ENCODE measurements around the gene FSIP2. TPM values are rescaled to one million over a fixed set of nuclear protein-coding genes. Genes with fewer than 3 reads are reported as not detected.

The FSIP2 gene
- total RNA-seq, 1 experiment from 2014 or later = 2.2 TPM

- TF ChIP-seq PRDM15 (CRISPR knock-in tag; IDR thresholded peaks at IDR 0.05) (no peak), KAT7 (CRISPR knock-in tag; IDR thresholded peaks at IDR 0.05; ENCODE audit: borderline replicate concordance) (no peak), NFE2L1 (CRISPR knock-in tag; IDR thresholded peaks at IDR 0.05) (no peak), MAX (CRISPR knock-in tag; IDR thresholded peaks at IDR 0.05) (no peak), FOXP4 (CRISPR knock-in tag; IDR thresholded peaks at IDR 0.05) (no peak)
Measured at GRCh38 chr2:185811580-185811979, 73.0 kb downstream of the FSIP2 start (continued).

- ChIA-PET POLR2A (no interaction called here), CTCF (no interaction called here)
- H3K36me3 Mint-ChIP-seq = peaks cover 7% of the 10 kb centered on the region
- DNase-seq (ENCODE audit: low spot score) (no peak), ATAC-seq (no peak)
- H3K27ac Mint-ChIP-seq = no peak overlapping the region
- no peaks in the 10 kb centered on the region for H3K27me3 Mint-ChIP-seq (ENCODE audit: low read depth)
- TF ChIP-seq GABPB1 (CRISPR knock-in tag; IDR thresholded peaks at IDR 0.05) = peak; percentile 77
- TF ChIP-seq FOXP1 (CRISPR knock-in tag; IDR thresholded peaks at IDR 0.05; ENCODE audit: borderline replicate concordance) = no peak
- no peak for TF ChIP-seq AR (CRISPR knock-in tag; IDR thresholded peaks at IDR 0.05)
- TF ChIP-seq ZNF232 (CRISPR knock-in tag; IDR thresholded peaks at IDR 0.05) = no peak
- no peak for TF ChIP-seq E2F5 (CRISPR knock-in tag; IDR thresholded peaks at IDR 0.05)
- no peak for TF ChIP-seq RORB (CRISPR knock-in tag; IDR thresholded peaks at IDR 0.05)
- H3K9me3 Mint-ChIP-seq = peaks cover 10% of the 10 kb centered on the region
- no peak overlapping the region for H3K4me3 Mint-ChIP-seq
- H3K4me1 Mint-ChIP-seq = no peaks in the 10 kb centered on the region; the same call in 1 of the 2 replicates
Measured at GRCh38 chr2:185813707-185814106, 75.1 kb downstream of the FSIP2 start.

- DNase-seq (ENCODE audit: low spot score) (no peak), ATAC-seq (no peak)
- ChIA-PET CTCF (no interaction called here), POLR2A (no interaction called here)
- no peaks in the 10 kb centered on the region; the same call in 1 of the 2 replicates for H3K9me3 Mint-ChIP-seq
- no peaks in the 10 kb centered on the region for H3K4me1 Mint-ChIP-seq
- H3K27ac Mint-ChIP-seq = no peak overlapping the region
- H3K4me3 Mint-ChIP-seq = no peak overlapping the region
- no peaks in the 10 kb centered on the region for H3K27me3 Mint-ChIP-seq (ENCODE audit: low read depth)
- no peaks in the 10 kb centered on the region for H3K36me3 Mint-ChIP-seq
- no peak for TF ChIP-seq NR3C1 (CRISPR knock-in tag; conservative IDR thresholded peaks at IDR 0.05; ENCODE audit: low read depth)
- TF ChIP-seq ATF6 (CRISPR knock-in tag; IDR thresholded peaks at IDR 0.05) = no peak
- no peak for TF ChIP-seq STAT6 (CRISPR knock-in tag; conservative IDR thresholded peaks at IDR 0.05; ENCODE audit: low read depth)
- TF ChIP-seq FOXJ3 (CRISPR knock-in tag; IDR thresholded peaks at IDR 0.05; ENCODE audit: borderline replicate concordance) = no peak
- TF ChIP-seq SOX15 (CRISPR knock-in tag; IDR thresholded peaks at IDR 0.05) = no peak
- TF ChIP-seq GRHL2 (CRISPR knock-in tag; IDR thresholded peaks at IDR 0.05; ENCODE audit: insufficient replicate concordance, severe bottlenecking) = no peak
Measured at GRCh38 chr2:185817991-185818390, 79.4 kb downstream of the FSIP2 start.
